Mesenchymal stem cell (in vitro differentiated cells and primary cell): ENCODE data around the gene AOPEP.

Experiments used
- DNase-seq: peaks from one replicate; pipeline ENCODE4 v3.0.0-alpha.2; 2013
- H2AFZ ChIP-seq: one replicate; pipeline ENCODE4 v1.6.1; 2013; ENCODE audit warnings: low read depth, mild to moderate bottlenecking, control low read depth, inconsistent platforms, low read length, moderate library complexity
- H2AK5ac ChIP-seq: 2 replicates; pipeline ENCODE4 v1.6.1; 2013; ENCODE audit warnings: low read length, moderate library complexity, mild to moderate bottlenecking, inconsistent platforms; ENCODE audit not compliant: severe bottlenecking
- H2BK120ac ChIP-seq: one replicate; pipeline ENCODE4 v1.6.1; 2013; ENCODE audit warnings: low read depth, mild to moderate bottlenecking, inconsistent platforms, low read length, moderate library complexity
- H2BK12ac ChIP-seq, 2 experiments: one replicate each; pipeline ENCODE4 v1.6.1; 2013; ENCODE audit warnings: inconsistent platforms in 2 of 2, low read length in 2 of 2, mild to moderate bottlenecking in 2 of 2, moderate library complexity in 2 of 2, control low read depth in 1 of 2
- H2BK15ac ChIP-seq: one replicate; pipeline ENCODE4 v1.6.1; 2013; ENCODE audit warnings: mild to moderate bottlenecking, low read depth, inconsistent platforms; ENCODE audit not compliant: poor library complexity, severe bottlenecking
- H2BK5ac ChIP-seq: 2 replicates; pipeline ENCODE4 v1.6.1; 2013; ENCODE audit warnings: low read depth, mild to moderate bottlenecking, low read length, control low read depth, inconsistent platforms; ENCODE audit not compliant: poor library complexity, severe bottlenecking
- H3K14ac ChIP-seq, 2 experiments: one replicate each; pipeline ENCODE4 v1.6.1; 2013; ENCODE audit warnings: inconsistent platforms in 2 of 2, low read length in 2 of 2, control low read depth in 1 of 2, mild to moderate bottlenecking in 1 of 2, moderate library complexity in 1 of 2
- H3K18ac ChIP-seq, 2 experiments: one replicate each; pipeline ENCODE4 v1.6.1; 2013; ENCODE audit warnings: inconsistent platforms in 2 of 2, low read length in 2 of 2, control low read depth in 1 of 2, low read depth in 1 of 2, mild to moderate bottlenecking in 1 of 2
- H3K23ac ChIP-seq, 2 experiments: one replicate each; pipeline ENCODE4 v1.6.1; 2013; ENCODE audit warnings: inconsistent platforms in 2 of 2, low read length in 2 of 2, mild to moderate bottlenecking in 2 of 2, moderate library complexity in 2 of 2, control low read depth in 1 of 2
- H3K27ac ChIP-seq: 2 replicates; pipeline ENCODE4 v1.5.1; 2013; ENCODE audit warnings: mild to moderate bottlenecking, moderate library complexity, low read length, control low read depth, inconsistent platforms; ENCODE audit not compliant: poor library complexity, severe bottlenecking
- H3K27me3 ChIP-seq, 2 experiments: 2 replicates each; pipeline versions ENCODE4 v1.6.1 to v1.7.0; 2013; ENCODE audit warnings: low read length in 2 of 2, mild to moderate bottlenecking in 2 of 2, moderate library complexity in 2 of 2, control low read depth in 1 of 2, inconsistent platforms in 1 of 2; ENCODE audit not compliant: control insufficient read depth in 1 of 2, insufficient read depth in 1 of 2
- H3K36me3 ChIP-seq, 2 experiments: 2 replicates each; pipeline versions ENCODE4 v1.6.1 to v1.7.0; 2013; ENCODE audit warnings: low read length in 2 of 2, control low read depth in 1 of 2, inconsistent platforms in 1 of 2, low read depth in 1 of 2, mild to moderate bottlenecking in 1 of 2; ENCODE audit not compliant: insufficient read depth in 2 of 2, control insufficient read depth in 1 of 2
- H3K4ac ChIP-seq, 2 experiments: one replicate each; pipeline ENCODE4 v1.6.1; 2013; ENCODE audit warnings: inconsistent platforms in 2 of 2, low read length in 2 of 2, mild to moderate bottlenecking in 2 of 2, moderate library complexity in 2 of 2, control low read depth in 1 of 2, low read depth in 1 of 2
- H3K4me1 ChIP-seq: 2 replicates; pipeline ENCODE4 v1.6.1; 2013; ENCODE audit warnings: low read depth, low read length, control low read depth; ENCODE audit not compliant: control insufficient read depth, insufficient read depth
- H3K4me2 ChIP-seq: 2 replicates; pipeline ENCODE4 v1.6.1; 2013; ENCODE audit warnings: low read length, mild to moderate bottlenecking, inconsistent platforms; ENCODE audit not compliant: poor library complexity, severe bottlenecking
- H3K4me3 ChIP-seq, 2 experiments: 2 replicates each; pipeline versions ENCODE4 v1.5.1 to v1.7.0; 2013; ENCODE audit warnings: low read length in 2 of 2, mild to moderate bottlenecking in 2 of 2, control low read depth in 1 of 2, low read depth in 1 of 2; ENCODE audit not compliant: insufficient read depth in 1 of 2
- H3K79me1 ChIP-seq: replicated peaks from 2 replicates; pipeline ENCODE4 v1.6.1; 2013; ENCODE audit warnings: mild to moderate bottlenecking, control low read depth, low read length, inconsistent platforms; ENCODE audit not compliant: poor library complexity, severe bottlenecking
- H3K9ac ChIP-seq: 2 replicates; pipeline ENCODE4 v1.7.0; 2013; ENCODE audit warnings: mild to moderate bottlenecking, low read length, moderate library complexity
- H3K9me3 ChIP-seq: 2 replicates; pipeline ENCODE4 v1.7.0; 2013; ENCODE audit warnings: mild to moderate bottlenecking, low read length; ENCODE audit not compliant: control insufficient read depth
- H4K8ac ChIP-seq: one replicate; pipeline ENCODE4 v1.6.1; 2013; ENCODE audit warnings: inconsistent platforms, mild to moderate bottlenecking, low read length, moderate library complexity
- H4K91ac ChIP-seq: one replicate; pipeline ENCODE4 v1.6.1; 2013; ENCODE audit warnings: mild to moderate bottlenecking, low read length, inconsistent platforms
- WGBS: methylation state at CpG from one replicate; pipeline ENCODE4 v1.1.7; 2013; ENCODE audit warnings: mixed read lengths; 5-methylcytosine and 5-hydroxymethylcytosine counted together

The AOPEP gene

DNA sequence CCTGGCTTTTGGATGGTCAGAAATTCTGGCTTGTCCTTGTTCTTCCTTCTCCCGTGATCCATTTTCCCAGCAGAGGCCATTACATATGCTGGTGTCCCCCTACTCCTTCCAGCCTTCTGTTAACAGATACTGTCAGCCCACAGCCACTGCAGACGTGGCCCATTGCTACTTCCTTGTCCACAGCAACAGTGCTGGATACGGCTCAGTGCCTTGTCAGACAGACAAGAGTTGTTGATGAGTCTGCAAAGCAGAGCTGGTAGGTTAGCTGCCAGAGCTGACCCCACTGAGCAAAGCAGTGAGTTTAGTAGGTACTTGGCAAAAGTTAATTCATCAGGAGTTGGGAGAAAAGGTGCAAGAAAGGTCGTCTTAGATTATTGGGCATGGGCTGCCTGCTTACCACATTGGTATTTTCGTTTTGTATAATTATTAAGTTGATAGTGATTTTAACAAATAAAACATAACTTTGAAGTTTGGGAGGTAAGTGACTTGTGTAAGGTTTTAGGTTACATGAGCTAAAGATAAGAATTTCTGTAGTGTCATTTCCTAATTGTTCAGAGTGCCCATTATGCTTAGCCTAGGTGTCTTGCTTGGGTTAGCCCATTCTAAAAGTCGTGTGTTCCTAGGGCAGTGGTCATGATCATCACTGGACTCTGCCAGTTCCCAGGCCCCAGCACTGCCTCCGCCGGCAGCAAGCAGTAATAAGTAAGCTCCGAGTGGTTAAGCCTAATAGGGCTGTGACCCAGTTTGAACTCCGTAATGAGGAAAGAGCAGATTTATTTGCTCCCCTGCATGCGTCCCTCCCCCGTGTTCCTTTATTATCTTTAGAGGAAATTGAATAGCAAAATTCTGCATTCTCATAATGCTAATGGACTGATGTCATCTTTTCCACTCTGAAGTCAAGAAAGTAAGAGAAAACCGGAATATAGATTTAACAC, 299.0 kb downstream of the AOPEP start:
- Histone ChIP-seq H2AK5ac (peak overlapping the region; percentile 43), H3K79me1 (no peaks in the 10 kb centered on the region), H3K4me3 (no peak overlapping the region), H2BK12ac (peak overlapping the region in 1 of 2 experiments; percentile 8), H3K4me2 (peak overlapping the region; percentile 20), H3K4ac (peak overlapping the region in 1 of 2 experiments; percentile 78), H2AFZ (no peak overlapping the region), H3K18ac (peak overlapping the region; percentile 14 to 70), H3K14ac (peak overlapping the region in 1 of 2 experiments; percentile 37), H2BK15ac (no peak overlapping the region), H4K8ac (no peak overlapping the region), H3K23ac (peak overlapping the region in 1 of 2 experiments; percentile 34), H3K4me1 (peaks cover 32% of the 10 kb centered on the region), H3K27me3 (no peaks in the 10 kb centered on the region), H3K36me3 (peaks cover 21 to 23% of the 10 kb centered on the region in 2 experiments), H3K27ac (peak overlapping the region; percentile 83), H4K91ac (peak overlapping the region; percentile 3), H2BK120ac (no peak overlapping the region), H3K9ac (no peak overlapping the region), H3K9me3 (no peaks in the 10 kb centered on the region), H2BK5ac (no peak overlapping the region)
- peak; percentile 89 for DNase-seq
- 41% methylated on average over 7 of the region's 13 CpGs for WGBS

DNA sequence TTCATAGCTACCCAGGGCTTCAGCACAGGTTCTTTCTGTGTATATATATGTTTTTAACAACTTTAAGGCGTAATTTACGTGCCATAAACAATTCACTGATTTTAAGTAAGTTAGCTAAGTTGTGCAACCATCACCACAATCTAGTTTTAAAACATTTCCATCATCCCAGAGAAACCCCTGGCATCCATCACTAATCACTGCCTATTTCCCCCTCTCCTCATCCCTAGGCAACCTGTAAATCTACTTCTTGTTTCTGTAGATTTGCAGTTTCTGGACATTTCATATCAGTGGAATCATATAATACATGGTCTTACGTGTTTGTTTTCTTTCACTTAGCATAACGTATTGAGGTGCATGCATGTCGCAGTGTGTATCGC, 299.6 kb downstream of the AOPEP start:
- Histone ChIP-seq H2BK12ac (peak overlapping the region in 1 of 2 experiments; percentile 30), H3K14ac (no peak overlapping the region), H3K18ac (no peak overlapping the region), H3K4ac (no peak overlapping the region), H3K9ac (no peak overlapping the region), H2BK15ac (no peak overlapping the region), H3K4me2 (no peak overlapping the region), H3K9me3 (no peaks in the 10 kb centered on the region), H3K23ac (no peak overlapping the region), H3K27me3 (no peaks in the 10 kb centered on the region), H4K8ac (no peak overlapping the region), H3K4me3 (no peak overlapping the region), H2AFZ (no peak overlapping the region), H3K4me1 (peaks cover 32% of the 10 kb centered on the region), H4K91ac (no peak overlapping the region), H3K36me3 (peaks cover 17 to 23% of the 10 kb centered on the region in 2 experiments), H2BK120ac (no peak overlapping the region), H2BK5ac (no peak overlapping the region), H2AK5ac (peak overlapping the region; percentile 82), H3K79me1 (no peaks in the 10 kb centered on the region), H3K27ac (peak overlapping the region; percentile 83)
- DNase-seq = no peak
- 93% methylated on average over 6 of the region's 6 CpGs for WGBS

GRCh38 chr9:95027914-95028852, 301.7 kb downstream of the AOPEP start:
- Histone ChIP-seq H3K36me3 (peaks cover 9 to 30% of the 10 kb centered on the region in 2 experiments), H2AFZ (no peak overlapping the region), H2AK5ac (peak overlapping the region; percentile 40), H3K27ac (no peak overlapping the region), H3K4me2 (no peak overlapping the region), H3K18ac (no peak overlapping the region), H3K27me3 (no peaks in the 10 kb centered on the region), H4K91ac (no peak overlapping the region), H2BK5ac (no peak overlapping the region), H3K79me1 (peaks cover 2% of the 10 kb centered on the region), H2BK120ac (no peak overlapping the region), H4K8ac (no peak overlapping the region), H3K4me3 (no peak overlapping the region), H3K9ac (no peak overlapping the region), H3K4me1 (peaks cover 40% of the 10 kb centered on the region), H2BK15ac (peak overlapping the region; percentile 46), H3K4ac (peak overlapping the region in 1 of 2 experiments; percentile 3), H3K14ac (no peak overlapping the region), H3K9me3 (no peaks in the 10 kb centered on the region), H3K23ac (no peak overlapping the region), H2BK12ac (no peak overlapping the region)
- no peak for DNase-seq
- WGBS = 96% methylated on average over 10 of the region's 11 CpGs

DNA sequence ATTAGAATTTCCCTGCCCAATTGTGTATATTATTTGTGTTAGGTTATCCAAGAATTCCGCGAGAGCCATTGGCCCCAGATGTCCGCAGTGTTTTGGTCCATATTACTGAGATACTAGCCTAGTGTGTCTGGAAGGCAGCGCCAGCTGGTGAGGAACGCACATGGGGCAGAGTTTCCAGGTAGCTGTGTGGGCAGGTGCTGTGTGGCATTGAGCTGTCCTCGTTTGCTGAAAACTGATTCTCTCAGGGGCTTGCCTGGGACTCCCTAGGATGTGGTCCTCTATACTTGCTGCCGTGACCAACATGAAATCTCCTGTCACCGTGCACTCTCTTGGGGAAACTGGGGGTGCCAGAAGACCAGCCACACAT, 302.3 kb downstream of the AOPEP start:
- Histone ChIP-seq H2AFZ (no peak overlapping the region), H3K23ac (peak overlapping the region in 1 of 2 experiments; percentile 93), H4K91ac (no peak overlapping the region), H2AK5ac (peak overlapping the region; percentile 1), H3K27ac (no peak overlapping the region), H3K27me3 (no peaks in the 10 kb centered on the region), H2BK12ac (no peak overlapping the region), H3K9me3 (no peaks in the 10 kb centered on the region), H3K4ac (no peak overlapping the region), H3K4me3 (no peak overlapping the region), H2BK15ac (no peak overlapping the region), H4K8ac (no peak overlapping the region), H3K4me2 (no peak overlapping the region), H2BK120ac (no peak overlapping the region), H3K18ac (no peak overlapping the region), H2BK5ac (no peak overlapping the region), H3K36me3 (peaks cover 9 to 30% of the 10 kb centered on the region in 2 experiments), H3K4me1 (peaks cover 38% of the 10 kb centered on the region), H3K9ac (no peak overlapping the region), H3K79me1 (peaks cover 2% of the 10 kb centered on the region), H3K14ac (no peak overlapping the region)
- 96% methylated on average over 8 of the region's 8 CpGs for WGBS
- DNase-seq = no peak
